Muscle layer of duodenum (tissue), 2 donors: Measurements from ENCODE around the gene ALDOA.

Experiments
- H3K27ac ChIP-seq: one replicate; pipeline ENCODE4 v1.7.0; 2013; ENCODE audit warnings: mild to moderate bottlenecking, low read length
- H3K27me3 ChIP-seq: one replicate; pipeline ENCODE4 v1.7.0; 2013; ENCODE audit warnings: low read depth, mild to moderate bottlenecking, control low read depth, low read length
- H3K36me3 ChIP-seq, 2 donors: one replicate each; pipeline ENCODE4 v1.7.0; 2013; ENCODE audit warnings: low read length in 2 of 2, control low read depth in 1 of 2, mild to moderate bottlenecking in 1 of 2; ENCODE audit not compliant: insufficient read depth in 2 of 2, control insufficient read depth in 1 of 2
- H3K4me1 ChIP-seq, 2 donors: one replicate each; pipeline ENCODE4 v1.7.0; 2013; ENCODE audit warnings: low read length in 2 of 2, mild to moderate bottlenecking in 2 of 2, control low read depth in 1 of 2, moderate library complexity in 1 of 2; ENCODE audit not compliant: insufficient read depth in 2 of 2, control insufficient read depth in 1 of 2
- H3K4me3 ChIP-seq, 2 donors: one replicate each; pipeline ENCODE4 v1.7.0; 2013; ENCODE audit warnings: low read length in 2 of 2, low read depth in 1 of 2, mild to moderate bottlenecking in 1 of 2
- H3K9me3 ChIP-seq, 2 donors: one replicate each; pipeline ENCODE4 v1.7.0; 2013; ENCODE audit warnings: low read length in 2 of 2, control low read depth in 1 of 2, mild to moderate bottlenecking in 1 of 2; ENCODE audit not compliant: control insufficient read depth in 1 of 2
- donor health status: healthy.

Gene ALDOA

GRCh38 chr16:30046178-30046577 is 19.4 kb upstream of the ALDOA start:
- no peaks in the 10 kb centered on the region for H3K4me1 ChIP-seq

GRCh38 chr16:30046588-30046987 is 19.0 kb upstream of the ALDOA start:
- Histone ChIP-seq H3K27ac (no peak overlapping the region), H3K4me1 (no peaks in the 10 kb centered on the region), H3K36me3 (no peaks in the 10 kb centered on the region), H3K4me3 (no peak overlapping the region), H3K9me3 (no peaks in the 10 kb centered on the region), H3K27me3 (no peaks in the 10 kb centered on the region)

More at GRCh38 chr16:30046178-30046577, 19.4 kb upstream of the ALDOA start:
- Histone ChIP-seq H3K36me3 (no peaks in the 10 kb centered on the region), H3K27ac (no peak overlapping the region), H3K4me3 (no peak overlapping the region), H3K27me3 (no peaks in the 10 kb centered on the region), H3K9me3 (no peaks in the 10 kb centered on the region)

- no peaks in the 10 kb centered on the region for H3K27me3 ChIP-seq
- no peak overlapping the region for H3K4me3 ChIP-seq
- peaks cover 6 to 8% of the 10 kb centered on the region in 2 donors for H3K4me1 ChIP-seq
- no peaks in the 10 kb centered on the region for H3K36me3 ChIP-seq
- H3K9me3 ChIP-seq, result no peaks in the 10 kb centered on the region
- H3K27ac ChIP-seq, result no peak overlapping the region
Observed at GRCh38 chr16:30049871-30050270, 15.7 kb upstream of the ALDOA start.

GRCh38 chr16:30051518-30051917 is 14.0 kb upstream of the ALDOA start:
- no peak overlapping the region for H3K27ac ChIP-seq
- H3K4me1 ChIP-seq, result peaks cover 6 to 8% of the 10 kb centered on the region in 2 donors
- H3K27me3 ChIP-seq, result no peaks in the 10 kb centered on the region
- no peaks in the 10 kb centered on the region for H3K36me3 ChIP-seq
- H3K9me3 ChIP-seq, result no peaks in the 10 kb centered on the region
- no peak overlapping the region for H3K4me3 ChIP-seq

GRCh38 chr16:30052671-30053372 is 12.7 kb upstream of the ALDOA start:
- Histone ChIP-seq H3K4me3 (peak overlapping the region; percentile 78 to 79), H3K4me1 (peaks cover 6 to 8% of the 10 kb centered on the region in 2 donors), H3K36me3 (no peaks in the 10 kb centered on the region), H3K27me3 (no peaks in the 10 kb centered on the region), H3K27ac (peak overlapping the region; percentile 1), H3K9me3 (no peaks in the 10 kb centered on the region)

GRCh38 chr16:30053376-30054015 is 12.1 kb upstream of the ALDOA start:
- no peaks in the 10 kb centered on the region for H3K36me3 ChIP-seq
- no peaks in the 10 kb centered on the region for H3K9me3 ChIP-seq
- no peaks in the 10 kb centered on the region for H3K27me3 ChIP-seq
- H3K4me1 ChIP-seq, result peaks cover 6 to 8% of the 10 kb centered on the region in 2 donors
- peak overlapping the region; percentile 78 to 79 for H3K4me3 ChIP-seq
- H3K27ac ChIP-seq, result peak overlapping the region; percentile 1

- no peak overlapping the region for H3K27ac ChIP-seq
- H3K4me3 ChIP-seq, result no peak overlapping the region
- H3K27me3 ChIP-seq, result no peaks in the 10 kb centered on the region
- H3K9me3 ChIP-seq, result no peaks in the 10 kb centered on the region
- peaks cover 6 to 8% of the 10 kb centered on the region in 2 donors for H3K4me1 ChIP-seq
- no peaks in the 10 kb centered on the region for H3K36me3 ChIP-seq
Observed at GRCh38 chr16:30054451-30054850, 11.1 kb upstream of the ALDOA start.

- no peak overlapping the region for H3K27ac ChIP-seq
- H3K27me3 ChIP-seq, result no peaks in the 10 kb centered on the region
- no peak overlapping the region for H3K4me3 ChIP-seq
- H3K36me3 ChIP-seq, result no peaks in the 10 kb centered on the region
- H3K4me1 ChIP-seq, result peaks cover 6 to 8% of the 10 kb centered on the region in 2 donors
- no peaks in the 10 kb centered on the region for H3K9me3 ChIP-seq
Observed at GRCh38 chr16:30054959-30055553, 10.5 kb upstream of the ALDOA start.

GRCh38 chr16:30060346-30060745 is 5.2 kb upstream of the ALDOA start:
- peaks cover 0 to 5% of the 10 kb centered on the region in 2 donors for H3K36me3 ChIP-seq
- H3K4me3 ChIP-seq, result no peak overlapping the region
- H3K27me3 ChIP-seq, result no peaks in the 10 kb centered on the region
- no peaks in the 10 kb centered on the region for H3K9me3 ChIP-seq
- no peak overlapping the region for H3K27ac ChIP-seq
- H3K4me1 ChIP-seq, result peaks cover 5 to 13% of the 10 kb centered on the region in 2 donors

GRCh38 chr16:30060836-30061554 is 4.6 kb upstream of the ALDOA start:
- no peaks in the 10 kb centered on the region for H3K27me3 ChIP-seq
- no peak overlapping the region for H3K4me3 ChIP-seq
- no peaks in the 10 kb centered on the region for H3K9me3 ChIP-seq
- peaks cover 0 to 8% of the 10 kb centered on the region in 2 donors for H3K36me3 ChIP-seq
- H3K4me1 ChIP-seq, result peaks cover 5 to 13% of the 10 kb centered on the region in 2 donors
- H3K27ac ChIP-seq, result no peak overlapping the region

GRCh38 chr16:30063278-30063892 is 2.2 kb upstream of the ALDOA start:
- peaks cover 10 to 15% of the 10 kb centered on the region in 2 donors for H3K36me3 ChIP-seq
- H3K27ac ChIP-seq, result peak overlapping the region; percentile 98
- no peaks in the 10 kb centered on the region for H3K27me3 ChIP-seq
- H3K9me3 ChIP-seq, result no peaks in the 10 kb centered on the region
- peak overlapping the region; percentile 77 to 97 for H3K4me3 ChIP-seq
- H3K4me1 ChIP-seq, result peaks cover 15 to 30% of the 10 kb centered on the region in 2 donors
